Transverse colon (tissue), 4 donors: Measurements from ENCODE around the gene LSM7. TPM values are rescaled to one million over a fixed set of nuclear protein-coding genes. Genes with fewer than 3 reads are reported as not detected.

Source experiments
- DNase-seq: peaks from one replicate; pipeline ENCODE4 v3.0.0-alpha.2; 2019
- H3K27ac ChIP-seq, 4 donors: fragments of 200-600 bp; sonication (generic); 2 replicates each; pipeline ENCODE4 v1.5.1; 2016 to 2018; ENCODE audit warnings: inconsistent platforms in 4 of 4
- H3K27me3 ChIP-seq: fragments of 200-600 bp; sonication (generic); 2 replicates; pipeline ENCODE4 v1.5.1; 2017; ENCODE audit warnings: inconsistent platforms
- H3K36me3 ChIP-seq, 4 donors: fragments of 200-600 bp; sonication (generic); 2 replicates each; pipeline ENCODE4 v1.5.1; 2017 to 2019; ENCODE audit warnings: inconsistent platforms in 4 of 4
- H3K4me1 ChIP-seq, 4 donors: fragments of 200-600 bp; sonication (generic); 2 replicates each; pipeline ENCODE4 v1.5.1; 2017 to 2020; ENCODE audit warnings: inconsistent platforms in 4 of 4
- H3K4me3 ChIP-seq, 4 donors: fragments of 200-600 bp; sonication (generic); 1 replicate in 1 of 4; 2 replicates in 3 of 4; pipeline versions ENCODE4 v1.5.1 to v1.6.1; 2017 to 2019; ENCODE audit warnings: inconsistent platforms in 4 of 4
- H3K9me3 ChIP-seq, 2 donors: fragments of 200-600 bp; sonication (generic); 2 replicates each; pipeline ENCODE4 v1.5.1; 2017 to 2019; ENCODE audit warnings: inconsistent platforms in 2 of 2
- EP300 ChIP-seq: sonication (generic); formaldehyde crosslinking; IDR thresholded peaks from one replicate; pipeline ENCODE4 v1.6.1; 2017; ENCODE audit warnings: antibody characterized with exemption, low read depth
- POLR2A ChIP-seq: fragments of 450-650 bp; IDR thresholded peaks from one replicate; pipeline ENCODE4 v1.6.1; 2016; ENCODE audit warnings: antibody characterized with exemption, mild to moderate bottlenecking, moderate library complexity
- POLR2AphosphoS5 ChIP-seq, 3 donors: sonication (generic); formaldehyde crosslinking; IDR thresholded peaks; one replicate each; pipeline ENCODE4 v1.6.1; 2016; ENCODE audit warnings: antibody characterized with exemption in 3 of 3
- WGBS, 2 donors: methylation state at CpG; one replicate each; pipeline ENCODE4 v1.1.5; 2018; ENCODE audit warnings: low coverage in 1 of 2; 5-methylcytosine and 5-hydroxymethylcytosine counted together
- in situ Hi-C, 4 donors: fragments of 200-750 bp; cut with MboI; loops; one replicate each; pipeline versions ENCODE4 v1.15.0 to v1.15.1; 2017; ENCODE audit warnings: low sequenced_read_pairs in 3 of 4, low pct_ligation_motif_present in 1 of 4, low pct_unique_long_range_greater_than_20kb in 1 of 4
- intact Hi-C: fragments of 100-400 bp; cut with DNase I; formaldehyde crosslinking; loops from one replicate; pipeline ENCODE4 v1.15.1; 2023; ENCODE audit warnings: low total_unique reads
- total RNA-seq, 4 donors: library from RNA; depleted of rRNA; stranded (reverse); fragments of >200 nt; gene quantifications; one replicate each; pipeline ENCODE4 v1.1.0, GENCODE V29; 2016
- TF ChIP-seq, protein P1 (sequence below), 5 experiments: fragments of 200-600 bp in 3 of 5; fragments of 450-650 bp in 2 of 5; sonication (generic) in 3 of 5; IDR thresholded peaks; 1 replicate in 2 of 5; 2 replicates in 3 of 5; pipeline ENCODE4 v1.5.1; 2016 to 2017; ENCODE audit warnings: antibody characterized with exemption in 5 of 5, inconsistent platforms in 3 of 5, mild to moderate bottlenecking in 2 of 5, moderate library complexity in 1 of 5

The LSM7 gene
- total RNA-seq, 4 donors from 2014 or later: 62.9 to 151 (median 132) TPM

DNA sequence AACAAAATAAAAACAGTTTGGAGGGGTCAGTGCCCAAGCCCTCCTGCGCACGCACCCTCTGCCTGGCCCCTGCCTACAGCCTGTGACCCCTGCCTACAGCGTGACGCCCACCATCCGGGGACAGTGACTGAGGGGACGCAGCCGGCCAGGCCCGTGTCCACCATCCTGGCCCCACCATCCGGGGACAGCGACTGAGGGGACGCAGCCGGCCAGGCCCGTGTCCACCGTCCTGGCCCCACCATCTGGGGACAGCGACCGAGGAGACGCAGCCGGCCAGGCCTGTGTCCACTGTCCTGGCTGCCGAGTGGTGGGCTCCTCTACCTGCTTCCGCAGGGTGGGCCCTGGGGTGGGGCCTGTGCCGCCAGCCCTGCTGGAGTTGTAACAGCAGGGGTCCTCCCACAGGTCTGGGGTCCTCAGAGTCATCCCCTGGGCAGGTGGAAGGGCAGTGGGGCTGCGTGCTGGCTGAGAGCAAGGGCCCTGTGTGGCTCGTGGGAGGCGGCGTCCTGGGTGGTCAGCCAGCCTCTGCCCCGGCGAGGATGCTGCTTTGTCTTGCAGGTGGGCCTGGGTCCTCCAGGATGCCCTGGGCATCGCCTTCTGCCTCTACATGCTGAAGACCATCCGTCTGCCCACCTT, 14.4 kb upstream of the LSM7 start:
- Histone ChIP-seq H3K27me3 (no peaks in the 10 kb centered on the region), H3K9me3 (no peaks in the 10 kb centered on the region), H3K4me1 (peaks cover 0 to 13% (median 9%) of the 10 kb centered on the region in 4 donors), H3K36me3 (peaks cover 0 to 5% (median 0%) of the 10 kb centered on the region in 4 donors), H3K4me3 (no peak overlapping the region), H3K27ac (no peak overlapping the region)
- TF ChIP-seq, protein P1, sequence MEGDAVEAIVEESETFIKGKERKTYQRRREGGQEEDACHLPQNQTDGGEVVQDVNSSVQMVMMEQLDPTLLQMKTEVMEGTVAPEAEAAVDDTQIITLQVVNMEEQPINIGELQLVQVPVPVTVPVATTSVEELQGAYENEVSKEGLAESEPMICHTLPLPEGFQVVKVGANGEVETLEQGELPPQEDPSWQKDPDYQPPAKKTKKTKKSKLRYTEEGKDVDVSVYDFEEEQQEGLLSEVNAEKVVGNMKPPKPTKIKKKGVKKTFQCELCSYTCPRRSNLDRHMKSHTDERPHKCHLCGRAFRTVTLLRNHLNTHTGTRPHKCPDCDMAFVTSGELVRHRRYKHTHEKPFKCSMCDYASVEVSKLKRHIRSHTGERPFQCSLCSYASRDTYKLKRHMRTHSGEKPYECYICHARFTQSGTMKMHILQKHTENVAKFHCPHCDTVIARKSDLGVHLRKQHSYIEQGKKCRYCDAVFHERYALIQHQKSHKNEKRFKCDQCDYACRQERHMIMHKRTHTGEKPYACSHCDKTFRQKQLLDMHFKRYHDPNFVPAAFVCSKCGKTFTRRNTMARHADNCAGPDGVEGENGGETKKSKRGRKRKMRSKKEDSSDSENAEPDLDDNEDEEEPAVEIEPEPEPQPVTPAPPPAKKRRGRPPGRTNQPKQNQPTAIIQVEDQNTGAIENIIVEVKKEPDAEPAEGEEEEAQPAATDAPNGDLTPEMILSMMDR (IDR thresholded peaks at IDR 0.05): no peak
- TF ChIP-seq EP300 (no peak), POLR2AphosphoS5 (IDR thresholded peaks at IDR 0.05) (no peak), POLR2A (no peak)
- WGBS, 2 donors: 92% methylated on average over 23 of the region's 29 CpGs; no CpG with 5 or more reads in 1 of the 2 donors
- in situ Hi-C loops: no loop called here
- no peak for DNase-seq
- intact Hi-C loops: no loop called here

DNA sequence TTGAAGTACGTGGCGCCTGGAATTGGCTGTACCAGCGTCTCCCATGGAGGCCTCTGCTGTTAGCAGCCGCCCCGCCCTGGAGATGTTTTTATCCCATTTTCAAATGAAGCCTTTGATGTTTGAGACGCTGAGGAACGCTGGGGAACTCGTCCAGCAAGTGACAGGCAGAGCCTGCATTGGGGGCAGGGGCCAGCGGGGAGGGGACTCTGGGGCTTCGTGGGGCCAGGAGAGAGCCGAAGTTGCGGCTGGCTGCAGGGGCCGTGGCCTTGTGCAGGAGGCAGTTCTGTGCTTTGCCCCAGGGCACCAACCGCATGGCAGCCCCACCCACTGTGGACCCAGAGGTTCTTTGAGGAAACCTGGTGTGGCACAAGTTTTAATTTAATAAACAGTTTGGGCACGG, 13.6 kb upstream of the LSM7 start:
- in situ Hi-C loops (no loop called here), intact Hi-C loops (no loop called here)
- DNase-seq: no peak
- Histone ChIP-seq H3K4me3 (no peak overlapping the region), H3K27me3 (no peaks in the 10 kb centered on the region), H3K27ac (no peak overlapping the region), H3K36me3 (peaks cover 0 to 5% (median 0%) of the 10 kb centered on the region in 4 donors), H3K9me3 (no peaks in the 10 kb centered on the region), H3K4me1 (peaks cover 0 to 13% (median 9%) of the 10 kb centered on the region in 4 donors)
- TF ChIP-seq, protein P1 (IDR thresholded peaks at IDR 0.05): no peak
- TF ChIP-seq EP300: no peak
- no peak for TF ChIP-seq POLR2A
- WGBS, 2 donors: 62 to 72% methylated on average over 5 to 14 of the region's 15 CpGs

DNA sequence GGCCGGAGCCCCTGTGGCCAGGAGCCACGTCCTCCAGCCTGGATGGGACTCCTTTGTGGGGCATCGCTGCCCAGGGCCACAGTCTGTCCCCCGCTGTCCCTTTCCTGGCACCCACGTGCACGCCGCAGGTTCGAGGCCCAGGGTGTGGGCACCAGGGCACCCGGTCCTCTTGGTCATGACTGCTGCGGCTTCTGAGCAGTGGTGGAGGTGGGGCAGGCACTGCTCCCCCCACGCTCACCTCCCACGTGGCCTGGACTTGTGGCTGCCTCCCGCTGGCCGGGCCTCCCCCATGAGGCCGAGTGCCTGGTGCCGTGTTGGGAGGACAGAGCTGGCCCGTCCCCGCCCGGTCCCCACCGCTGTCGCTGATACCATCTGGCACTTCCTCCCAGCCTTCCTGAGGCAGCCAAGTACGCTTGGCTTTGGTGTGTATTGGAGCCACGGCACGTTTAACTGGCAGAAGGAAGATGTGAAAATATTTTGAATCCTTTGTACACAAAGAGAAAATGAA, 12.9 kb upstream of the LSM7 start:
- Histone ChIP-seq H3K27me3 (no peaks in the 10 kb centered on the region), H3K36me3 (peaks cover 0 to 5% (median 0%) of the 10 kb centered on the region in 4 donors), H3K27ac (no peak overlapping the region), H3K9me3 (no peaks in the 10 kb centered on the region), H3K4me1 (peaks cover 0 to 11% (median 9%) of the 10 kb centered on the region in 4 donors), H3K4me3 (no peak overlapping the region)
- intact Hi-C loops: no loop called here
- WGBS, 2 donors: 83% methylated on average over 23 of the region's 24 CpGs; no CpG with 5 or more reads in 1 of the 2 donors
- no peak for DNase-seq
- no peak for TF ChIP-seq POLR2AphosphoS5 (IDR thresholded peaks at IDR 0.05)
- TF ChIP-seq EP300: no peak
- TF ChIP-seq POLR2A: no peak
- TF ChIP-seq, protein P1 (IDR thresholded peaks at IDR 0.05): no peak
- in situ Hi-C loops: no loop called here

DNA sequence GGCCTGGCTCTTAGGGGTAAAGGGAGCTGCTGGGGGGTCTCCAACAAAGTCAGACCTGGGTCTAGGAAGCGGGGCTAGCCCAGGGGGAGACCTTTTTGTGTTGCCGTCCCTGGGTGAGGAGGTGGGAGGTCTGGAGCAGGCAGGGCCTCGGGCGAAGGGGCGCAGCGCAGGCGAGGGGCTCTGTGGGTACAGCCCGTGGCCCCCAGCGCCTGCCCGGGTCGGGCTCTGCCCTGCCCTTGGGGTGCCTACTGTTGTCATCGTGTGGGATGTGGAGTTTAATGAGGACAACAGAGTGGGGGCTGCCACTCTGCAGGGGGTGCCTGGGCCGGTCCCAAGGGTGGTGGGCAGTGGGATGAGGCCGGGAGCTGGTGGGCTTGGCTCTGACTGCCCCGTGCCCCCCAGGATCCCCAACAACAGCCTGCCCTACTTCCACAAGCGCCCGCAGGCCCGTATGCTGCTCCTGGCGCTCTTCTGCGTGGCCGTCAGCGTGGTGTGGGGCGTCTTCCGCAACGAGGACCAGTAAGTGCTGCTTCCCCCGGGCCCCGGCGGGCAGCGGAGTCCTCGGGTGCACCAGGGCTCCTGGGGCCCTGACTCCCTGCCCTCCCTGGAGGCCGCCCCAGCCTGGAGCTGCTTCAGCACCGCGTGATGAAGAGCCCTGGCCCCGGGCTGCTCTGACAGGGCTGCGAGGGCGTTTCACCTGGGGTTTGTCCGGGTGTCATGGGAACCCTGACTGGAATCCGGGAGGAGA, 12.3 kb upstream of the LSM7 start:
- no peak overlapping the region for H3K27ac ChIP-seq
- H3K36me3 ChIP-seq: peaks cover 0 to 5% (median 0%) of the 10 kb centered on the region in 4 donors
- 93% methylated on average over 27 of the region's 38 CpGs; no CpG with 5 or more reads in 1 of the 2 donors for WGBS, 2 donors

More for the DNA sequence above, 12.3 kb upstream of the LSM7 start:
- Histone ChIP-seq H3K4me1 (peaks cover 0 to 11% (median 3%) of the 10 kb centered on the region in 4 donors), H3K9me3 (no peaks in the 10 kb centered on the region), H3K4me3 (no peak overlapping the region), H3K27me3 (no peaks in the 10 kb centered on the region)
- in situ Hi-C loops (no loop called here), intact Hi-C loops (no loop called here)
- no peak for DNase-seq
- TF ChIP-seq EP300 (no peak), POLR2A (no peak), POLR2AphosphoS5 (IDR thresholded peaks at IDR 0.05) (no peak)
- TF ChIP-seq, protein P1 (IDR thresholded peaks at IDR 0.05): no peak
